Stimulated activated CD8-positive, alpha-beta memory T cell treated with anti-CD3 and anti-CD28 coated beads, Interleukin-15, amount 100 ng/mL, for 4 hours (primary cell): ENCODE measurements around the gene CHSY1.

Experiments used
- DNase-seq, 2 donors: peaks; one replicate each; pipeline ENCODE4 v3.0.0-alpha.2; 2020; ENCODE audit warnings: low read depth in 2 of 2

CHSY1 gene

DNA sequence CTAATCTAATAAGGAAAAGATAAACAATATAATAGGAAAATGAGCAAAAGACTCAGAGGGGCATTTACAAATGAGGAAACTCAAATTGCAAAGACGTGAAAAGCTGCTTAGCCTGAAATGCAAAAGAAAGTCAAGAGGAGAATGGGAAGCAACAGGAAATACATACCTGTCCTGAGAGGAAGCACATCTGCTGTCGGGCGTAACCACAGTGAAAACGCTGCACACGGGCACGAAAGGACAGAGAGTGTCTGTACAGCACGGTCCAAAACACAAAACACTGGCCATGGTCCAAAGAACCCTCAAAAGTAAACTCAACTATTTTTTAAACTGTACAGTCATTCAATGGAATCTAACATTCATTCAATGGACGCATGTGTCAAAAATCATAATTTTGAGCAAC is 100.6 kb downstream of the CHSY1 start:
- DNase-seq = no peak

DNA sequence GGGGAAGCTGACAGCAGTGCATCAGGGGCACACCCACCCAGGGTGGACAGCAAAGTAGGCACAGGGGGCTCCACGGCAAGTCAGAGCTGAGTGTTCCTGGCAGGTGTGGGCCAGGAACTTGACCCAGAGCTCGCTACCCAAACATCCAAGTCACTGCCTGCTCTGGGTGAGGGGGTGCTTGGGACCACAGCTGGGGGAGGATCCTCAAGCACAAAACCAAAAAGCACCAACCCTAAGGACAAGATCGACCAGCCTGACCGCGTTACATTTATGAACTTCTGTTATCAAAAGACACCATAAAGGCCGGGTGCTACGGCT is 101.2 kb downstream of the CHSY1 start:
- DNase-seq = no peak

DNA sequence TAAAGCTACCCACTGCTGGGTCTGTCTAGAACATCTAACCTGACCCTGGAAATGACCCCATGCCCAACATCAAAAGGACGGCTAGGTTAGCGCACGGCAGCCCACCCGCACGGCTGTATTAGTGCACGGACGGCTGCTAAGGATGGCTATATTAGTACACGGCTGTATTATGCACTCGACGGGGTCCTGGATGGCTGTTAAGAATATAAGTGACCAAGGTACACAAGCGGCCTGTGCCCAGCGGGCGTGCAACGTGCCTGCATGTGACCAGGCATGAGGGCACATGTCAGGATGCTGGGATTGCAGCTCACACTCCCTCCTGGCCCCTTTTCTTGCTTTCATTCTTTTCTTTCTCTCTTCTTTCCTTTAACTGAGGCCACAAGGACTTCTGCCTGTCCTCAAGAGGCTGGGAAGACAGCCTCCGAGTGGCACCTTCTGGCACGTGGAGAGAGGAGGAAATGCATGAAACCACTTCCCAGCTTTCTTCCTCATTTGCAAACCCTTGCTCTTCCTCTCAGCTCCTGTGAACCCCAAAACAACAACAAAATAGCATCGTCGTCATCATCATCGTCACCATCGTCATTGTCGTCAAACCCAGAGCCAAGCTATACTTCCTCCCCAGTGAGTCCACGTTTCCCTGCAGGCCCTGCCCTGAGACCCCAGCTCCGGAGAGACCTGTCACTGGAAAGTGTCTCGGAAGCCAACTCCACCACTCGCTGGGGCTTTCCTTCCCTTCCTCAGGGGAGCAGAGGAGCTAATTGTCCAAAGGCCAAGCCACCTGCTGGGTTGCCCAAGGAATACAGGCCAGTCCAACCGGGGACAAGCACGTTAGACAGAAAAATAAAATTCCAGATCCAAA is 101.8 kb downstream of the CHSY1 start:
- DNase-seq = no peak

DNA sequence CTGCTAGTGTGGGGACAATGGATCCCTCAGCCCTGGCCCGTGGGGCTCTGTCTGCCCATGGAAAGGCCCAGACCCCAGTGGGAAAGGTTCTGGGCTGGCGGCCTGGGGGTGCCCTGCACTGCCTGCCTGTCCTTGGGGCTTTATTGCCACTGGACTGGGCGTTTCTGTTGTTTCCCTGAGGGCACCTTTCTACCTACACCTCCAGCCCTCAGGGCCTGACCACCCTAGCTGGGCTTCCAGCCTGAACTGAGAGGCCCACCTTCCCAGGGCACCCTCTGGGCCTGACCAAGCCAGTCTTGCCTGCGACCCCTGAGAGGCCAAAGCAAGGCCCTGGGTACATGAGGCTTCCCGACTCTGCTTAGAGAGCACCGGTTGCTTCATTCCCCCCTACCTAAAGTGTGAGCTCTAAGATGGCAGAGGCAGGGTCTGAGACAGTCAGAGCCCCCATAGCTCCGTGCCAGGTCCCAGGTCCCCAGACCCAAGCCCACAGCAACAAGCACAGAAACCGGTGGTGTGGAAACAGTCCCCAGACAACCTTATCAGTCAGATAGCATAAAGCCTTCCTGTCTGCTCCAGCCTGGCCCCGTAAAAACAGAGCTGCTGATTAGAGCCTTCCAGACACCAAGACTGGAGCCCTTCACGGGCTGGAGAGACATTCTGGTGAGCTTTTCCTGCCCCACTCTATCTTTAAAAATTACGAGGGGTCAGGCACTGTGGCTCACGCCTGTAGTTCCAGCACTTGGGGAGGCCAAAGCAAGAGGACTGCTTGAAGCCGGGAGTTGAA is 102.8 kb downstream of the CHSY1 start:
- DNase-seq = no peak

DNA sequence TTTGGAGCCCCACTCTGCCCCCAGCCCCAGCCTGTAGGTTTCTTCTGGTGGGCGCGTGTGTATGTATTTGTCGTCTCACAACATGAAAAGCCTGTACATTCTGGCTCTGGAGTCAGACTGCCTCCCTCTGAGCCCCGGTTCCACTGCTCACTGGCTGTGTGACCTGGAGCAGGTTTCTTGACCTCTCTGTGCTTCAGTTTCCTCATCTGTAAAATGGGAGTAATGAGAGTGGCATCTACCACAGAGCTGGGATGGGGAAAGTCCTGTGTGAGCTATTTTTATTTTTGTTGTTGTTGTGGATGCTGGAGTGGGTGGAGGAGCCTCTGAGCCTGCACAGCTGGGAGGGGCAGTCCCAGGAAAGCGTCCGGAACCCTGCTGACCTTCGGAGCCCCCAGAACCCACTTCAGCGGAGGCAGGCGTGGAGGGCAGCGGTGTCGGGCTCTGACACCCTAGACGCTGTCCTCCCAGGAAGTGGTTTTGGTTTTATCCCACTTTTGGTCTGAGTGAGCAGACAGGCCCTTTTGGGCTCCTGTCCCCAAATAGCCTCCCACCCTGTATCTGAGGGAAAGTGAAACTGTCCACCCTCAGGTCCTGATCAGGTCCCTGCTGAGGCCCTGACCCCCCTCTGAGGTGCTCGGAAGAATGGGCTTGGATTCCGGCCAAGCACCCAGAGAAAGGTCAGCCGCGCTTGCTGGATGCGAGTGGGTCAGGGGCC is 103.5 kb downstream of the CHSY1 start:
- DNase-seq = no peak

DNA sequence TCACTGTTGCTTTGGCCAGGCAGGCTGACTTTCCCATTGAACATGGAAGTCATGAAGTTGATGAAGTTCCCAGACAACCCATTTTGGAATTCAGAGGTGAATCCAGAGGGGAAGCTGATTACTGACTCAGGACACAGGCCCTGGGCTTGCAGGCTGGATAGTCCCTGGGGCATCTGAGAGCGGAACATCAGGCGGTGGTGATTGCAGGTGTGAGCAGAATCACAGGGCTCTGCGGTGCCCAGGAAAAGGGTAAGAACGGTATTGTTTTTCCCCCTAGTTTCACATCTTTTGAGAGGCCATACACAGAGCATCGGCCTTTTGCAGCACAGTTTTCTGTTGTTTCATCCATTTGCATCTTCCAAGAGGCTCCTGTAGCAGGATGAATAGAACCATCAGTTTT is 104.7 kb downstream of the CHSY1 start:
- no peak for DNase-seq

DNA sequence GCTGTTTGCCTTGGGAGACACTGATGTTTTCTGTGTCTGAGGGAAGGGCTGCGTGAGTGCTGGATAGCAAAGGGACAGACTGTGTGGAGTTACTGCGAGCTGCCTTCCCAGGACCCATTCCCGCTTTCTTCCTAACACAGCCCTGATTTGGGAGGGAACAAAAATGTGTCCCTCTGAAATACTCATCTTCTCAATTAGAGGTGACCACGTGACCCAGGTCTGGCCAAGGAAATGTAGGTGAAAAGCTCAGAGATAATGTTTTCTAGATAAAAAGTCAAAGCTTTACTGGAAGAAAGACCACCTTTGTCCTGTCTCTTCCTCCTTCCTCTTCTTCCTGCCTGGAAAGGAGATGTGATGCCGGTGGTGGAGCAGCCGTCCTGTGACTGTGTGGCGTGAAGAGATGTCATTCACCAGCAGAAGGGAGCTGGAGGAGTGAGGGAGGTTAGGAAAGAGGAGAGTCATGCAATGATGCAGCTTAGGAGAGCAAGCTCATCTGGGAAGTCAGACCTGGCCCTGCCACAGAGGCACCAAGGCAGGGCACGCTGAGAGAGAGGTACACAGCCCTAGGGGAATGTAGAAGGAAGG is 105.6 kb downstream of the CHSY1 start:
- DNase-seq = no peak

DNA sequence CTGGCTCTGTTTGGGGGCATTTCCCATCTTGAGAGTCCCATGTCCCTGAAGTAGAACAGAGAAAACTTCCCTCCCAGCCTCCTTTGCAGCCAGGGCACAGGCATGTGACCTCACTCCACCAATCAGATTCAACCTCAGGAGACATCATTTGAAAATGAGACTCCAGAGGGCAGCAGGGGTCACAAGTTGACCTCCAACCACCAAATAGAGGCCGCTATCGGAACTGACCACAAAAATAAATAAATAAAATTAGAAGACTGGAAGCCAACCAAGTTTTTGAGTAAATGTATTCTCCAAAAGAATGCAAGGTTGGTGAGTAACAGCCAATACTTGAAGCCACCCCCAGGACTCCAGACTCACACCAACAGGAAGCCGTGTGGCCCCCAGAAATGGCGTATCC is 106.5 kb downstream of the CHSY1 start:
- no peak for DNase-seq

DNA sequence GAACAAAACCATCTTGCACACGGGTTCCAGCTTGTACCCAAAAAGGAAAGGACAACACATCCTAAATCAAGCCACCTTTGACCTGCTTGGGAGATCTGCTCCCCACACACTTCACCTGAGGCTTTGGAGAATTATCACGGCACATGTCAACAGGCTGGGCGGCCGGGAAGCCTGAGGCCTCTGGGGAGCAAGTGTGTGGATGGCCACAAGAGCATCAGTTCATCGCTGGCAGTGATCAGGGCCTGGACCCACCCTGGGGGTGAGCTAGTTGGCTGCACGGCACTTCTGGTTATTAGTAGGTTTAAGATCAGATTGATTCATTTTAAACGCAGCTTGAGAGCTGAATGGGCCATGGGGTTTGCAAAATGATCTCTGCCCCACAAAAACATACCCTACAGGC is 108.5 kb downstream of the CHSY1 start:
- no peak for DNase-seq

DNA sequence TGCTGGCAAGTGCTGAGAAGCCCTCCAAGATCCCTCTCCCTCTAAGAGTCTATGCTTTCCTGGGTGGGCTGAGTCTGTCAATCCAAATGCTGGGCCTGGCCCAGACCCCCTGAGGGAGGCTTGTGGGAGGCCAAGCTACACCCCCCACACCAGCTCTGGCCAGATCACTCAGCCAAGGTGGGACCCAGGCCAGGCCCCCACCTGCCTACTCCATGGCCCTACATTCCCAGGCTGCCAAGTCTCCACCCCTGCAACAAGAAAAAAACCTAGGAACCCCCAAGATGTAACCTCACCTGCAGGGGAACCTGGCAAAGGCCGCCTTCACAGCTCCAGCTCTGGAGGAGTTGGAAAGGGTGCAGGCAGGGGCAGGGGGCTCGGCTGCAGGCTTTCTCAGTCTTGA is 109.1 kb downstream of the CHSY1 start:
- no peak for DNase-seq

DNA sequence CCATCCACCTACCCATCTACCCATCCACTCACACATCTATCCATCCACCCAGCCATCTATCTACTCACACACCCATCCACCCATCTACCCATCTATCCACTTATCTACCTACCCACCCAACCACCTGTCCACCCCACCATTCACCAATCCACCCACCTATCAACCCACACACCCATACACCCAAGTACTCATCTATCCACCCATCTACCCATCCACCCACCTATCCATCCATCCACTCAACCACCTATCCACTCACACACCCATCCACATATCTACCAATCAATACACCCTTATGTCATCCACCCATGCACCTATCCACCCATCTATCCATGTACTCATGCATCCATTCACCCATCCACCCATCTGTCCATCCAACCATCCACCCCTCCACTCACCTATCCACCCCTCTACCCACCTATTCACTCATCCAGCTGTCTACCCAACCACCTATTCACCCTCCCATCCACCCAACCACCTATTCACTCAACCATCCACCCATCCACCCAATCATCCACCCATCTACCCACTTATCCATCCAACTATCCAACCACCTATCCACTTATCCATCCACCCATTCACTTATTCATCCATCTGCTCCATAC is 109.8 kb downstream of the CHSY1 start:
- no peak for DNase-seq

DNA sequence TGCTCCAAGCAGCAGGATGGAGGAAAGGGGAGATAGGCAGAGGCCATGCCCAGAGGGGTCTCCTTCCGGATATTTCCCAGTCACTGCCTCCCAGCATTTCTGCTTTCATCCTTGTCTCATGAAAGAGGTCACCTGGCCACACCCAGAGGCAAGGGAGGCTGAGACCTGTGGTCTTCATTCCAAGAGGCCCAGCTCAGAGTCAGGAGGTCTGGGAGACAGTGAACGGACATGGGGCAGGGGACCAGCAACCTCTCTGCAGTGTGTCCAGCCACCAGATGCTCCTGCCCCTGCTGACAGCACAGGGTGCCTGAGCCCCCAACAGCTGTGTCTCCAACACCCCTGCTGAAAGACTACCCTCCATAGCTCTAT is 111.2 kb downstream of the CHSY1 start:
- DNase-seq = no peak

DNA sequence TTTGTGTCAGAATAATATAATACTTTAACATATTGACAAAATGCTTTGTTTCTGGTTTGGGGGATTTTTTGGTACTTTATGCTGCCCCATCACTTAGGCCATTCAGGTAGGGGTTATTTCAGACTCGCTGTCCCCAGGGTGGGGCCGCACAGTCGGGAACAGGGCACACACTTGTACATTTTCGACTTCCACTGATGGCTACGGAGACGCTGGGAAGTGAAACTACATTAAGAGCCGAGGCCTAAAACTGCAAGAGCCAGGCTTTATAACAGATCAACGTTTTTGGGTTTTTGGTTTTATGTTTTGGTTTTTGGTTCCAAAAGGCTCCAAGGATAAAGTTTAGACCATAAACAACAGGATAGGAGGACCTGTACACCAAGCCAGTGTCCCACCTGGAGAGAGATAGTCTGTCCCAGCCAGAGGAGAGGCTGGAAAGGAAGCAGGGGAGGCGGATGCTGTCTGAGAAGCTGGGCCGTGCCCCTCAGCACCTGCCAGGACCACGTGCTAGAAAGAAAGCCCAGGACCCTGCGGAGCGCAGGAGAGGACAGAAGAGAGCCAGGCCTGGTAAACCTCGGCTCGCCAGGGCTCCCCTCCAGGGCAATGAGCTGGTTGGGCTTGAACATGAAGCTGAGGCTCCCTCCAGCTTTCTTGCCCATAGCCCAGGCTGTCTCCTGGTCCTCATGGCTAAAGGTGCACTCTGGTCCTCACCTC is 111.7 kb downstream of the CHSY1 start:
- DNase-seq = no peak

DNA sequence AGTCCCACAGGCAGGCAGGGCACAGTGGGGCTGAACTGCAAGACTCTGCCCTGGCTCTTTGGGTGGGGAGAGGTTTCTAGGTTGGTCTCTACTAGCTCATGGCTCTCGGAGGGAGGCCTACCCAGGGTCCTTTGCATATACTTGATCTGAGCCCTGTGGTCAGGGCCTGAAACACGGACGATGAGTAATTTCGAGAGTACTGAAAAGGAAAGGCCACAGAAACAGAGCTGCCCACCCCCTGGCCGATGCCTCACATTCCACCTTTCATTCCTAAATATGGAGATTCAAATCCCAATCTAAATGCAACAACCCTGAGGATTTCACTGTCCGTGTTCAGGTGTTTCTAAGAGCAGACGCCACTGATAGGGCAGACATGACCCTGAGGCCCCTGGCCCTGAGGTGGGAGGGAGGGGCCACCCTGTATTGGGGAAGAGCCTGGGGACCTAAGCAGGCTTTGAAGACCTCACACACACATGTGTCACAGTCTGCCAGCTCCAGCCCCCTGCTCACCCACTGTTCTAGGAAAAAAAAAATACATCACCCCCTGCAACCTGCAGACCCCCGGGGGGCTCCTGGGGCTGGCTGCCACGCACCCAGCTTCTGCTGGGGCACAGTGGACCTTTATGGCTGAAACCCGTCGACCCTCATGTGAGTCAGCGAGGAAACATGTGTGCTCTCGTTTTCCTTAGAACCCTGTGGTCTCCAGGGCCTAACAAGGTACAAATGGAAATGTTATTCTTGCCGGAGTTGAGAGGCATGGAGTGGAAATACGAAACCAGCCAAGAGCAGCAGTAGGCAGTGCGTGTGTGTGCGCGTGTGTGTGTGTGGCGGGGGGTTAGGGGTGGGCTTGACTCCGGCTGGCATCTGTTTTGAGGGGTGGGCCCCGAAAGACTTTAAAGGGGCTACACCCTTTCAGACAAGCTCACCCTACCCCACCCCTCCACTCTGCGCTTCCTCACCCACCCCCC is 112.7 kb downstream of the CHSY1 start:
- DNase-seq = no peak

DNA sequence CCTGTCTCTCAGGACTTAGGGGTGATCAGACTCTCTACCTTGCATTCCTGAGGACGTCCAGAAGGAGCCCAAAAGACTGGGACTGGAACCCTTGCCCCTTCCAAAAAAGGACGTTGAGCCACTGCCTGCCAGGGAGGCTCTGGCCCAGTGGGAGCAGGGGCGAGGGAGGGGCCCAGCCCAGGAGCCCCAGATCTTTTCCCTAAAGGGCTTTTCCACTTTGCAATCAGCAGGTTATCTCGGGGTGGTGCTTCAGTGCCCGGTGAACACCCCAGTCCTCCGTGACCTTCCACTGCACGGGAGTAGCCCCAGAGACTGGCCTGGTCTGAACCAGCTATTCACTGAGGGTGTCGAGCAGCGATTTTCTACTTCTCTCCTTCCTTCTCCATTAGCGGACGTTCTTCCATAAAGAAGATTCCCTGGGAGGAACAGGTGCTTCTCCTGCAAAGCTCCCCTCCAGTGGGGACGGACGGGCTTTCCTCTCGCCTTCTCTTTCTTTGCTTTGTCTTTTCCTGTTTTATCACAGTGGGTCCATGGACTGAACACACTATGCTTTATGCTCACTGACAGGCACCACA is 113.7 kb downstream of the CHSY1 start:
- DNase-seq = no peak

DNA sequence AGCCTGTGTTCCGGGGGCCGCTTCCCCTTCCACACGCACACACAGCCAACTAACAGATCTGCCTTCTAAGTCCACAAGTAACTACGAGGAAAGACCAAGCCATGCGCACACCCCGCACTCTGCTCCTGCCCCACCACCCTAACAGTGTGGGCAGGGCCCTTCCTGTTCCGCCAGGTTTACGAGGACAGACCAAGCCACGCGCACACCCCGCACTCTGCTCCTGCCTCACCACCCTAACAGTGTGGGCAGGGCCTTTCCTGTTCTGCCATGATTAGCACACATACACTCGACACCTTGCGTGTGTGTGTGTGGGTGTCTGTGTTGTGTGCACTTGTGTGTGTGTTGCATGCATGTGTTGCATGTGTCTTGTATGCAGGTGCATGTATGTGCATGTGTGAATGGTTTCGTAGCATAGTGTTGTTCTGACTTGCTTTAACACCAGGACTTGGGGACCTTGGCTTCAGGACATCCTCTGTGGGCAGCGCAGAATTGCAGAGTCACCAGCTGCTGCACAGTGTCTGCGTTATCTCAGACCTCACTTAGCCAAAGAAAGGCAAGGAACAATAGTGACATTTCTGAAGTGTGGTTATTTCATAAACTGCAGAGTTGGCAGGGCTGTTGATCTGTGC is 114.4 kb downstream of the CHSY1 start:
- DNase-seq = no peak

DNA sequence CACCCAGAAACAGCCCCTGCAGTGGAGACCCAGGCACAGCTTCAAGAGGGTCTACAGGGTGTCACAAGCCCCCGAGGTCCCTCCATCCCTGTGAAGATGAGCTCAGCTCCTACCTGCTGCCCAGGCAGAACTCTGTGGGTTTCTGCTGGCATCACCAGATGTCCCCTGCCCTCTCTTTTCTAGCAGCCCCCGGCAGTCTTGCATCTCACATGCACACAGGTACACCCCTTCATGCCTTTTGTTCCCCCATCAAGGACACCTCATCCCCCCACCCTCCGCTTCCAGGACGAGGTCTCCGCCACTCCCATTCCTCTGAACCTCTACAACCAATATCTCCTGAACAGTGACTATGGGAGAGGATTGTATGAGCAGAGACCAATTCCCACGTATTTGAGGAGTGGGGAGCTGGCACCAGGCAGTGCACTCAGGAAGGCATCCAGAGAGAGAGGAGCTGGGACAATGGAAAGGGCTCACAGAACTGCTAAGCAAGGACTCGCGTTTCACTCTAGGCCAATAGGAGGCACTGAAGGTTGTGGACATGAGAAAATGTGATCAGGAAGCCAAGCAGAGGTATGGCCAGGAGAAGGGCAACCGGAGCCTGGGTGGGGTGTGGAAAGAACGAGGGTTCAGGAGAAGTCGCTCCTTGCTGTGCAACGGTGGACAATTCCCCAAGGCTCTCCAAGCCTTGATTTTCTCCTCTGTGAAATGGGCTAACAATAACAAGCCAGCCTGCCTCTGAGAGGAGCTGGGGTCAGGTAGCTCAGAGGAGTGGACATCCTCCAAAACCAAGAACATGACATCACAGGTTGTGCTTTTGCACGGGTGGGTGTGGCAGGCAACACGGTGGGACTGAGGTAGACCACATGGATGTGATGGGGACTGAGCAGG is 115.2 kb downstream of the CHSY1 start:
- no peak for DNase-seq

DNA sequence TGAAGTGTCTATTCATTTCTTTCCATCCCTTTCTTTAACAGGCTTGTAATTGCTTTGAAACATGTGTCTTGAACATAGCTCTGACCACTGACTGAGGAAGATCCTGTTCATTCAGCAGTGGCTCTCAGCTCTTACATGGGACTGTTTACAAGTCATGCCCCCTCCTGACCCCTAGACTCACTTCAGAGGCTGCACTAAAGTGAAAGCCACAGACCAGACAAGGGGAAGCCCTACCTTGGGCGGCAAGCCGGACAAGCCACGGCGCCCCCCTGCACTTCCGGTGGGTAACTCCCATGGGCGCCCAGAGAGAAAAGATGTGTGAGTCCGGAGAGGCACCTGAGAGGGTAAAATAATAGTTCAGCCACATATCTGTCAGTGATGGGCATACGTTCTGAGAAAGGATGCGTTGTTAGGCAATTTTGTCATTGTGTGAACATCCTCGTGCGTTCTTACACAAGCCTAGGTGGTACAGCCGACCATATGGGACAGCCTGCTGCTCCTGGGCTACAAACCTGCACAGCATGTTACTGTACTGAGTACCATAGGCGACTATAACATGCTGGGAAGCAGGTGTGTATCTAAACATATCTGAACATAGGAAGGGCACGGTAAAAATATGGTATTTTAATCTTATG is 116.2 kb downstream of the CHSY1 start:
- DNase-seq = no peak
